ENCODE results near the gene ALLC. TPM values are rescaled to one million over a fixed set of nuclear protein-coding genes. Genes with fewer than 3 reads are reported as not detected.

ALLC gene
- total and polyA plus RNA-seq, 2 experiments from 2014 or later: not detected

GRCh38 chr2:3634596-3635121 is 23.3 kb upstream of the ALLC start (continued):
- TF ChIP-seq ETS1 (IDR thresholded peaks at IDR 0.05) (no peak), ZNF114 (CRISPR knock-in tag; IDR thresholded peaks at IDR 0.05) (no peak), CTCF (conservative IDR thresholded peaks at IDR 0.05; ENCODE audit: low read depth in 2 of 2) (no peak)

DNA sequence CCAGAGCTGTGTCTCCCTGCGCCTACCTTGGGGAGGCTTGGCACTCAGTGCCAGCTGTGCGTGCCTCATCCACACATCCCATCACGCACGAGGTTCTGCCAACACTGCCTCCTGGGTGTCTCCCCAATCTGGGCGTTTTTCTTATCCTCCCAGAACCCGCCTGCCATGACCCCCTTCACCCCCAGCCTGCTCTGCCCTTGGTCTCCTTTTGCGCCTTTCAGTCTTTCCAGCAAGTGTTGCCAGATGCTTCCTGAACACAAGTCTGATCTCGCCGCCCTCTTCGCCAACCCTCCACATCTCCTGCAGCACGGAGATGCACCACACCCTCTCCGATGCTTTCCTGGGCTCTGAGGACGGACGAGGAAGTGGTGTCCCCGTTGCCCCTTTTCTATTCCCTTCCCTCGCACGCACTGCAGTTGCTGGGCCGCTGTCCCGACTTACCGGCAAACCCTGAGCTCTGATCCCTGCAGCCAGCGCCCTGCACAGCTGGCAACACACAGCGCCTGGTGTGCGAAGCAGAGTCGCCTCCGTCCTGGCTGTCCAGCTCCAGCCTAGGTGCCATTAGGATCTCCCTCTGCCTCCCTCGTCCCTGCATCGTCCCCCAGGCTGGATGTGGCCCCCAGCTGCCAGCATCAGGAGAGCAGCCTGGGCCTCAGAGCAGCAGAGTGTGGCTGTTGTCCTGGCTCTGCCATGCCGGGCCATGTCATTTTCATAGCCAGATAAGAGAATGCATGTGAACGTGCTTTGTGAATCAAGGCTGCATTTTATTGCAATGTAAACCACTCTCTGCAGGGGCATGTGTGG is 22.6 kb upstream of the ALLC start:
- Mint-ChIP-seq H3K27ac (no peak overlapping the region), H3K36me3 (ENCODE audit: low read depth) (no peaks in the 10 kb centered on the region), H3K4me3 (no peak overlapping the region), H3K27me3 (ENCODE audit: insufficient read depth, low read depth, poor library complexity) (peaks cover 12% of the 10 kb centered on the region), H3K9me3 (no peaks in the 10 kb centered on the region), H3K4me1 (peaks cover 4% of the 10 kb centered on the region; the same call in 2 of the 3 replicates)
- Histone ChIP-seq H3K4me2 (no peak overlapping the region), H3K4me1 (ENCODE audit: insufficient read depth) (no peaks in the 10 kb centered on the region), H3F3A (replicated peaks; ENCODE audit: low read depth) (no peaks in the 10 kb centered on the region), H3K79me2 (replicated peaks; ENCODE audit: insufficient read depth) (no peaks in the 10 kb centered on the region), H3K27ac (ENCODE audit: low read depth) (no peak overlapping the region), H4K20me1 (replicated peaks; ENCODE audit: insufficient read depth) (no peaks in the 10 kb centered on the region), H3K36me3 (ENCODE audit: insufficient read depth) (no peaks in the 10 kb centered on the region), H3K9me2 (ENCODE audit: insufficient read depth) (no peaks in the 10 kb centered on the region), H3K27me3 (ENCODE audit: insufficient read depth) (no peaks in the 10 kb centered on the region), H2AFZ (no peak overlapping the region), H3K4me3 (no peak overlapping the region)
- no peak for DNase-seq (ENCODE audit: low spot score)
- ATAC-seq: no peak
- TF ChIP-seq, protein P1, sequence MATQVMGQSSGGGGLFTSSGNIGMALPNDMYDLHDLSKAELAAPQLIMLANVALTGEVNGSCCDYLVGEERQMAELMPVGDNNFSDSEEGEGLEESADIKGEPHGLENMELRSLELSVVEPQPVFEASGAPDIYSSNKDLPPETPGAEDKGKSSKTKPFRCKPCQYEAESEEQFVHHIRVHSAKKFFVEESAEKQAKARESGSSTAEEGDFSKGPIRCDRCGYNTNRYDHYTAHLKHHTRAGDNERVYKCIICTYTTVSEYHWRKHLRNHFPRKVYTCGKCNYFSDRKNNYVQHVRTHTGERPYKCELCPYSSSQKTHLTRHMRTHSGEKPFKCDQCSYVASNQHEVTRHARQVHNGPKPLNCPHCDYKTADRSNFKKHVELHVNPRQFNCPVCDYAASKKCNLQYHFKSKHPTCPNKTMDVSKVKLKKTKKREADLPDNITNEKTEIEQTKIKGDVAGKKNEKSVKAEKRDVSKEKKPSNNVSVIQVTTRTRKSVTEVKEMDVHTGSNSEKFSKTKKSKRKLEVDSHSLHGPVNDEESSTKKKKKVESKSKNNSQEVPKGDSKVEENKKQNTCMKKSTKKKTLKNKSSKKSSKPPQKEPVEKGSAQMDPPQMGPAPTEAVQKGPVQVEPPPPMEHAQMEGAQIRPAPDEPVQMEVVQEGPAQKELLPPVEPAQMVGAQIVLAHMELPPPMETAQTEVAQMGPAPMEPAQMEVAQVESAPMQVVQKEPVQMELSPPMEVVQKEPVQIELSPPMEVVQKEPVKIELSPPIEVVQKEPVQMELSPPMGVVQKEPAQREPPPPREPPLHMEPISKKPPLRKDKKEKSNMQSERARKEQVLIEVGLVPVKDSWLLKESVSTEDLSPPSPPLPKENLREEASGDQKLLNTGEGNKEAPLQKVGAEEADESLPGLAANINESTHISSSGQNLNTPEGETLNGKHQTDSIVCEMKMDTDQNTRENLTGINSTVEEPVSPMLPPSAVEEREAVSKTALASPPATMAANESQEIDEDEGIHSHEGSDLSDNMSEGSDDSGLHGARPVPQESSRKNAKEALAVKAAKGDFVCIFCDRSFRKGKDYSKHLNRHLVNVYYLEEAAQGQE (IDR thresholded peaks at IDR 0.05; ENCODE audit: unreplicated experiment): no peak
- TF ChIP-seq CTCF (conservative IDR thresholded peaks at IDR 0.05; ENCODE audit: low read depth in 2 of 2) (no peak), ETS1 (IDR thresholded peaks at IDR 0.05) (no peak), ZNF114 (CRISPR knock-in tag; IDR thresholded peaks at IDR 0.05) (no peak), POLR2AphosphoS5 (IDR thresholded peaks at IDR 0.05; ENCODE audit: low read depth) (no peak), JUNB (IDR thresholded peaks at IDR 0.05; ENCODE audit: unreplicated experiment) (no peak)

Data from GM23338 (cell line).